EH (cell line): Measurements from ENCODE around the gene CEP192.
"Not testable (repeated sequence)": the region's sequence is repeated elsewhere in the genome, so short reads cannot be mapped to it uniquely, and the experiment has no call there.

Experiments
- DNase-seq: peaks from one replicate; pipeline ENCODE4 v3.0.0-alpha.2; 2015; ENCODE audit warnings: low read depth

The CEP192 gene

GRCh38 chr18:12990967-12991820 lies at the start of gene CEP192:
CEP192 (plus strand) TSS chr18:12991362; CDS start chr18:12999425, 8,063 bp downstream.
- DNase-seq: peak; percentile 98

- DNase-seq: peak; percentile 17
These were observed 47.9 kb upstream of the CEP192 start for GRCh38 chr18:12943215-12943614.

GRCh38 chr18:12944709-12945108 lies 46.5 kb upstream of the CEP192 start:
- DNase-seq: peak; percentile 26

- peak; percentile 96 for DNase-seq
These were observed 44.4 kb upstream of the CEP192 start for GRCh38 chr18:12946549-12947284.

- peak; percentile 98 for DNase-seq
These were observed 43.7 kb upstream of the CEP192 start, which contains the start of gene SEH1L for GRCh38 chr18:12947285-12948049. SEH1L (plus strand) TSS chr18:12948011; CDS start chr18:12948122, 111 bp downstream.

- DNase-seq: peak; percentile 96
These were observed 42.9 kb upstream of the CEP192 start for GRCh38 chr18:12948050-12948804.

- DNase-seq: no peak
These were observed 32.7 kb upstream of the CEP192 start for GRCh38 chr18:12958478-12958877.

GRCh38 chr18:12960395-12960794 lies 30.8 kb upstream of the CEP192 start:
- no peak for DNase-seq

GRCh38 chr18:12960853-12961397 lies 30.2 kb upstream of the CEP192 start:
- DNase-seq: no peak

- DNase-seq: no peak
These were observed 28.1 kb upstream of the CEP192 start for GRCh38 chr18:12963069-12963468.

GRCh38 chr18:12968115-12968514 lies 23.0 kb upstream of the CEP192 start:
- no peak for DNase-seq

- no peak for DNase-seq
These were observed 22.5 kb upstream of the CEP192 start for GRCh38 chr18:12968619-12969018.

GRCh38 chr18:12973562-12974213 lies 17.5 kb upstream of the CEP192 start:
- DNase-seq: no peak

GRCh38 chr18:12975488-12975887 lies 15.7 kb upstream of the CEP192 start:
- DNase-seq: no peak

GRCh38 chr18:12976305-12976704 lies 14.9 kb upstream of the CEP192 start:
- no peak for DNase-seq

- DNase-seq: not testable (repeated sequence)
These were observed 11.1 kb upstream of the CEP192 start for GRCh38 chr18:12980065-12980464.

GRCh38 chr18:12989397-12990122 lies 1.6 kb upstream of the CEP192 start:
- peak; percentile 10 for DNase-seq

GRCh38 chr18:12990123-12990475 lies 1.1 kb upstream of the CEP192 start:
- DNase-seq: no peak

- no peak for DNase-seq
These were observed 558 bp upstream of the CEP192 start for GRCh38 chr18:12990641-12990966.

GRCh38 chr18:12991821-12992179 lies 638 bp downstream of the CEP192 start:
- no peak for DNase-seq
